ENCODE results near the gene TSHZ2. TPM values are rescaled to one million over a fixed set of nuclear protein-coding genes. Genes with fewer than 3 reads are reported as not detected.

The TSHZ2 gene
- total and polyA plus RNA-seq, 9 of the 15 experiments (the other 6 are each of a cell fraction or from before 2014, with no cell fraction given), result 0.03 to 0.20 (median 0.05) TPM; not detected in 4

- intact Hi-C loops (cut with micrococcal nuclease), result no loop called here
- H3K4me1 ChIP-seq (replicated peaks in 1 of 2; ENCODE audit: control insufficient read depth in 2 of 2, insufficient read depth in 2 of 2, low read length in 2 of 2), result no peaks in the 10 kb centered on the region
- FAIRE-seq (no peak), ATAC-seq (no peak), DNase-seq (ENCODE audit: extremely low read depth in 1 of 4, low spot score in 3 of 4) (no peak)
- ChIA-PET CTCF (ENCODE audit: low intra/inter-chr PET ratio) (no interaction called here), POLR2A (interaction anchor here (0.6 to 1.3 kb wide), 3 partner anchors 10 to 1296 kb away, joined by 3 to 4 read pairs (median 3); no protein-coding TSS in a partner anchor)
- no peak overlapping the region for H3K4me3 ChIP-seq
- peaks cover 6 to 10% of the 10 kb centered on the region in 2 experiments for H3K27me3 ChIP-seq (ENCODE audit: control insufficient read depth in 2 of 2, insufficient read depth in 2 of 2, low read length in 2 of 2)
- H2AFZ ChIP-seq (ENCODE audit: low read depth, low read length), result no peak overlapping the region
- WGBS (ENCODE audit: insufficient coverage, low coverage, missing lambda C conversion rate), result 9% methylated on average over 4 of the region's 4 CpGs
- no peaks in the 10 kb centered on the region for H4K20me1 ChIP-seq (replicated peaks; ENCODE audit: control insufficient read depth, insufficient read depth, low read length)
- no peak overlapping the region for H3K9ac ChIP-seq (ENCODE audit: insufficient read depth in 1 of 2, low read depth in 2 of 2, low read length in 2 of 2)
- H3K79me2 ChIP-seq (ENCODE audit: control insufficient read depth, insufficient read depth, low read length), result no peaks in the 10 kb centered on the region
- no peak overlapping the region for H3K4me2 ChIP-seq (ENCODE audit: insufficient read depth, low read length)
- no peak overlapping the region for H3K27ac ChIP-seq (ENCODE audit: extremely low read depth, low read depth, low read length)
- in situ Hi-C loops (cut with MboI), result no loop called here
- no TSS peak for BruUV-seq (replicated peaks)
- no peaks in the 10 kb centered on the region for H3K9me1 ChIP-seq (ENCODE audit: control insufficient read depth, insufficient read depth, low read length)
- H3K36me3 ChIP-seq (ENCODE audit: control insufficient read depth, insufficient read depth, low read length), result no peaks in the 10 kb centered on the region
- H3K9me3 ChIP-seq (replicated peaks; ENCODE audit: control insufficient read depth, insufficient read depth, low read depth, low read length), result no peaks in the 10 kb centered on the region
- TF ChIP-seq KLF16 (IDR thresholded peaks at IDR 0.05), result no peak
- TF ChIP-seq PPARD (CRISPR knock-in tag; IDR thresholded peaks at IDR 0.05), result no peak
- TF ChIP-seq ZNF239 (CRISPR knock-in tag; IDR thresholded peaks at IDR 0.05), result no peak
- TF ChIP-seq ZNF766 (CRISPR knock-in tag; conservative IDR thresholded peaks at IDR 0.05), result no peak
- no peak for TF ChIP-seq MXI1 (IDR thresholded peaks at IDR 0.05; ENCODE audit: low read depth, low read length)
- no peak for TF ChIP-seq THRA (IDR thresholded peaks at IDR 0.05)
- no peak for TF ChIP-seq ETS2 (tag; IDR thresholded peaks at IDR 0.05; ENCODE audit: borderline replicate concordance, poor library complexity, severe bottlenecking)
- no peak for TF ChIP-seq ZNF318 (IDR thresholded peaks at IDR 0.05; ENCODE audit: borderline replicate concordance in 1 of 2, low read depth in 1 of 2)
- TF ChIP-seq ZNF551 (CRISPR knock-in tag; IDR thresholded peaks at IDR 0.05), result no peak
- no peak for TF ChIP-seq ZBTB26 (CRISPR knock-in tag; IDR thresholded peaks at IDR 0.05)
- no peak for TF ChIP-seq ZNF311 (CRISPR knock-in tag; IDR thresholded peaks at IDR 0.05)
Observed at GRCh38 chr20:53539516-53539915, 567.4 kb downstream of the TSHZ2 start.
